ENCODE results near the gene RET. TPM values are rescaled to one million over a fixed set of nuclear protein-coding genes. Genes with fewer than 3 reads are reported as not detected.
A peak's percentile ranks its signal among the peaks of the same experiment; 100 is the strongest.

The RET gene
- total RNA-seq, 6 donors from 2014 or later: 0.11 to 0.98 (median 0.30) TPM; not detected in 1

DNA sequence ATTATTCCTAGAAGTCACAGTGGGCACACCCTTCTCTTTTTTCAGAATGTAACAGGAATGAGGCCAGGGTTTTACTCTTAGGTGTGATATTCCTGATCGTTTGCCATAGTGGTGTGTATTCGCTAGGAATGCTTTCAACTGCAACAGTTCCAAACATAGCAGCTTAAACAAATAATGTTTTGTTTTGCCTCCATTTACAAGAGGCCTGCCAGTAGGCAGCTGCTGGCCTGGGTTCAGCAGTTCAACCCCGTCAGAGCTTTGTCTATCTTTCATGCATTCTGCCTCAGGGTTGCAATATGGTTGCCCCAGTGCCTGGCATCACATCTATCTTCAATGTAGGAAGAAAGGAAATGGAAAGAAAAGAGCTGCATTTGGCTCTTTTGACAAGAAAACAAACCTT is 21.7 kb upstream of the RET start:
- no peak for ATAC-seq (ENCODE audit: low FRiP score in 2 of 2)
- WGBS, 2 donors: 61 to 64% methylated on average over 3 of the region's 3 CpGs

DNA sequence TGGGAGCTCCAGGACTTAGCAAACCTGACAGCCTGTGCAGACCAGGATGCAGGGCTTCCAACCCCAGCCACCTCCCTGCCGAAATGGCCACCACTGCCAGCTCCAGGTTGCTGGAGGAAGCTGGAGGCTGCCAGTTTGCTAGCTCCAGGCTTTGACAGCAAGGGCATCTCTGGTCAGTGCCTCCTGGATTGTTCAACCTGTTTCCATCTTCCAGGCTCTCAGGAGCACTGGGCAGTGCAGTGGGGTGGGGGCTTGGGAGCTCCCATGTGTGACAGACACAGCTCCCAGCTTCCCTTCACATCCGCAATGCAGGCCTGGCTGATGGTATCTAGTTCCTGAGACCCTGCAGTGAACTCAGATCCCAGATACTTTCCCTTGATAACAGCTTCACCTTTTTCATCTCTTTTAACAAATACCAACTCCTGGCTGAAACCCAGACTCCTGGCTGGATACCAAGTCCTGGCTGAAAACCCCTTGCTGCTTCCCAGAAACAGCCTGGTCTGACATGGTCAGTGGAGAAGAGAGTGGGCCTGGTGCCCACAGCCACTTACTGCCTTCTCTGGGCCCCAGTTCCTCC is 20.8 kb upstream of the RET start:
- H3K9me3 ChIP-seq: no peaks in the 10 kb centered on the region
- no peak for ATAC-seq (ENCODE audit: low FRiP score in 2 of 2)
- no peak overlapping the region for H3K4me3 ChIP-seq
- H3K36me3 ChIP-seq: no peaks in the 10 kb centered on the region
- TF ChIP-seq POLR2AphosphoS5 (IDR thresholded peaks at IDR 0.05) (no peak), POLR2A (IDR thresholded peaks at IDR 0.05) (no peak), EP300 (IDR thresholded peaks at IDR 0.05) (no peak)
- TF ChIP-seq, protein P1, sequence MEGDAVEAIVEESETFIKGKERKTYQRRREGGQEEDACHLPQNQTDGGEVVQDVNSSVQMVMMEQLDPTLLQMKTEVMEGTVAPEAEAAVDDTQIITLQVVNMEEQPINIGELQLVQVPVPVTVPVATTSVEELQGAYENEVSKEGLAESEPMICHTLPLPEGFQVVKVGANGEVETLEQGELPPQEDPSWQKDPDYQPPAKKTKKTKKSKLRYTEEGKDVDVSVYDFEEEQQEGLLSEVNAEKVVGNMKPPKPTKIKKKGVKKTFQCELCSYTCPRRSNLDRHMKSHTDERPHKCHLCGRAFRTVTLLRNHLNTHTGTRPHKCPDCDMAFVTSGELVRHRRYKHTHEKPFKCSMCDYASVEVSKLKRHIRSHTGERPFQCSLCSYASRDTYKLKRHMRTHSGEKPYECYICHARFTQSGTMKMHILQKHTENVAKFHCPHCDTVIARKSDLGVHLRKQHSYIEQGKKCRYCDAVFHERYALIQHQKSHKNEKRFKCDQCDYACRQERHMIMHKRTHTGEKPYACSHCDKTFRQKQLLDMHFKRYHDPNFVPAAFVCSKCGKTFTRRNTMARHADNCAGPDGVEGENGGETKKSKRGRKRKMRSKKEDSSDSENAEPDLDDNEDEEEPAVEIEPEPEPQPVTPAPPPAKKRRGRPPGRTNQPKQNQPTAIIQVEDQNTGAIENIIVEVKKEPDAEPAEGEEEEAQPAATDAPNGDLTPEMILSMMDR (IDR thresholded peaks at IDR 0.05): no peak
- H3K27ac ChIP-seq: no peak overlapping the region
- no peak for DNase-seq
- no peaks in the 10 kb centered on the region for H3K4me1 ChIP-seq
- no peaks in the 10 kb centered on the region for H3K27me3 ChIP-seq
- WGBS, 2 donors: 71 to 83% methylated on average over 1 to 2 of the region's 2 CpGs

More for the DNA sequence above, 21.7 kb upstream of the RET start:
- Histone ChIP-seq H3K4me3 (no peak overlapping the region), H3K27me3 (no peaks in the 10 kb centered on the region), H3K4me1 (no peaks in the 10 kb centered on the region), H3K27ac (no peak overlapping the region), H3K36me3 (no peaks in the 10 kb centered on the region), H3K9me3 (no peaks in the 10 kb centered on the region)
- TF ChIP-seq EP300 (IDR thresholded peaks at IDR 0.05): no peak
- TF ChIP-seq, protein P1 (IDR thresholded peaks at IDR 0.05): no peak
- TF ChIP-seq POLR2A (IDR thresholded peaks at IDR 0.05): no peak
- no peak for TF ChIP-seq POLR2AphosphoS5 (IDR thresholded peaks at IDR 0.05)
- peak in 1 of 2 donors; percentile 10 for DNase-seq

DNA sequence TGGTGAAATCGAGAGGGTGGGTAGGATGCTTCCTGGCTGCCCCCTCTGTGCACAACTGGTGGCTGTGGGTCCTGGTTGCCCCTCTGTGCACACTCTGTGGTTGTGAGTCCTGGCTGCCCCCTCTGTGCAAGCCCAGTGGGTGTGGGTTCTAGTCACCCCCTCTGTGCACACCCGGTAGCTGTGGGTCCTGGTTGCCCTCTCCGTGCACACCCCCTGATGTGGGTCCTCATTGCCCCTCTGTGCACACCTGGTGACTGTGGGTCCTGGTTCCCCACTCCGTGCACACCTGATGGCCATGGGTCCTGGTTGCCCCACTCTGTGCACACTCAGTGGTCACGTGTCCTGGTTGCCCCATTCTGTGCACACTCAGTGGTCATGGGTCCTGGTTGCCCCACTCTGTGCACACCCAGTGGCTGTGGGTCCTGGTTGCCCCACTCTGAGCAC is 20.3 kb upstream of the RET start:
- Histone ChIP-seq H3K9me3 (no peaks in the 10 kb centered on the region), H3K36me3 (no peaks in the 10 kb centered on the region), H3K4me3 (no peak overlapping the region), H3K4me1 (no peaks in the 10 kb centered on the region), H3K27me3 (no peaks in the 10 kb centered on the region), H3K27ac (no peak overlapping the region)
- no peak for DNase-seq
- WGBS, 2 donors: 63 to 65% methylated on average over 5 of the region's 5 CpGs
- ATAC-seq (ENCODE audit: low FRiP score in 2 of 2): peak in 1 of 2 donors; percentile 50
- TF ChIP-seq, protein P1 (IDR thresholded peaks at IDR 0.05): no peak
- no peak for TF ChIP-seq EP300 (IDR thresholded peaks at IDR 0.05)

DNA sequence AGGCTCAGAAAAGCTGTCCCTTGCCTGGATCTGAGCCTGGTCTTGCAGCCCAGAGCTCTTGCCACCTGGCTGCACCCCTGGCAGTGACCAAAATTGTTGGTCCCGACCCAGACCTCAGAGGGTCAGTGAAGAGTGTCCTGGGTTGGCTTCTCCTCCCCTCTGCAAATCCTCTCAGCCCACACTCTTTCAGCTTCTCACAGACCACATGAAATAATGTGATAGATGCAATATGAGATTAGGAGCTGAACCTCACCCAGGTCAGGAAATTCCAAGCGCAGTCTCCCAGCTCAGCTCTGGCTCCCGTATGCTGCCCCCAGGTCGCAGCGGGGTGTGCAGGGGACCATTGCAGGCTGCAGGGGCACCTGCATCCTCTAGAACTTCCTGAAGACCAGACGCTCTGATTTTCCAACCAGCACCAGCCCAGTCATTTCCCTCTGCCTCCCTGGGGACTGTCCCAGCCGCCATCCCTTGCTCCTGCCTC is 19.6 kb upstream of the RET start:
- Histone ChIP-seq H3K36me3 (no peaks in the 10 kb centered on the region), H3K9me3 (no peaks in the 10 kb centered on the region), H3K4me3 (no peak overlapping the region), H3K27ac (no peak overlapping the region), H3K27me3 (no peaks in the 10 kb centered on the region), H3K4me1 (no peaks in the 10 kb centered on the region)
- DNase-seq (no peak), ATAC-seq (ENCODE audit: low FRiP score in 2 of 2) (no peak)
- WGBS, 2 donors: 40% methylated on average over 1 to 7 of the region's 7 CpGs
- TF ChIP-seq, protein P1 (IDR thresholded peaks at IDR 0.05): no peak
- TF ChIP-seq POLR2AphosphoS5 (IDR thresholded peaks at IDR 0.05) (no peak), POLR2A (IDR thresholded peaks at IDR 0.05) (no peak), EP300 (IDR thresholded peaks at IDR 0.05) (no peak)

DNA sequence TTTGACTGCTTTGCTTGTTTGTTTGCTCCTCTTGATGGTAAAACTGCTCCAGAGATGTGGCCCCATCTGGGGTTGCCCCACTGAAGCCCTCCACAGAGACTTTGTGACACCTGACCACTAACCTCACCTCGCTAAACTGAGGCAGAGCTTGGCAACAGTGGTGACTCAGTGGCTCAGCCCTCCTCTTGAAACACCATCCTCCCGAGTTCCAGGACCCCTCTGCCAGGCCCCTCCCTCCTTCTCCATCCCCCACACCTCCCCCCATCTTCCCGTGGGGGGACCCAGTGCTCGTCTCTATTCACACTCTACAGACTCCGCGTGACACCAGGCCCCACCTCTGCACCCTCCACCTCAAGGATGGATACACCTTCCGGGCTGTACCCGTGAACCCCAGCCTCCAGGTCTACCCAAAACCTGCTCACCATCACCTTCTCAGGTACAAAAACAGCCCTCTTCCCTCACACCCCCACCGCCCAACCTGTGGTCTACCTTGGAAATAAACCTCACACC is 19.0 kb upstream of the RET start:
- H3K27ac ChIP-seq: no peak overlapping the region
- no peak for ATAC-seq (ENCODE audit: low FRiP score in 2 of 2)
- H3K27me3 ChIP-seq: no peaks in the 10 kb centered on the region
- H3K9me3 ChIP-seq: no peaks in the 10 kb centered on the region
- TF ChIP-seq EP300 (IDR thresholded peaks at IDR 0.05) (no peak), POLR2A (IDR thresholded peaks at IDR 0.05) (no peak), POLR2AphosphoS5 (IDR thresholded peaks at IDR 0.05) (no peak)
- TF ChIP-seq, protein P1 (IDR thresholded peaks at IDR 0.05): no peak
- no peak for DNase-seq
- H3K36me3 ChIP-seq: no peaks in the 10 kb centered on the region
- H3K4me1 ChIP-seq: no peaks in the 10 kb centered on the region
- no peak overlapping the region for H3K4me3 ChIP-seq
- WGBS, 2 donors: 81 to 84% methylated on average over 9 of the region's 9 CpGs
